ENCODE results near the gene GPC6. TPM values are rescaled to one million over a fixed set of nuclear protein-coding genes. Genes with fewer than 3 reads are reported as not detected.

GPC6 gene
- total RNA-seq, 1 donor from 2014 or later = 13.8 TPM

DNA sequence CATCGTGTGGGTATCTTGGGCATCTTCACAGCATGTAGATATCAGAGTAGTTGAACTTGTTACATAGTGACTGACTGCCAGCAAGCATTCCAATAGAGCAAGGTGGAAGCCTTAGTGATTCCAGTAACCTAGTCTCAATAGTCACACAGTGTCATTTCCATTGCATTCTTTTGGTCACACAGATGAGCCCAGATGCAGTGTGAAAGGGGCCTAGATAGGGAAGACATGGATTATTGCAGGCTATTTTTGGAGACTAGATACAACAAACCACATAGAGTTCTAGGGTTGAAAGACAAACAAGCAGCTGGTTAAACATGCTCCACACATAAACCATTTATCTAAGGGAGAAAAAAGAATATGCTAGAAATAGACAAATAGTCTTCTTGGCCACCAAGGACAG, 699.4 kb downstream of the GPC6 start:
- Histone ChIP-seq H3K4me1 (no peaks in the 10 kb centered on the region), H3K4me3 (no peak overlapping the region), H3K27me3 (no peaks in the 10 kb centered on the region), H3K36me3 (no peaks in the 10 kb centered on the region), H3K27ac (no peak overlapping the region), H3K9me3 (no peaks in the 10 kb centered on the region)
- intact Hi-C loops (cut with DNase I) = no loop called here
- no peak for DNase-seq (ENCODE audit: extremely low spot score in 2 of 2)
- TF ChIP-seq, protein P1, sequence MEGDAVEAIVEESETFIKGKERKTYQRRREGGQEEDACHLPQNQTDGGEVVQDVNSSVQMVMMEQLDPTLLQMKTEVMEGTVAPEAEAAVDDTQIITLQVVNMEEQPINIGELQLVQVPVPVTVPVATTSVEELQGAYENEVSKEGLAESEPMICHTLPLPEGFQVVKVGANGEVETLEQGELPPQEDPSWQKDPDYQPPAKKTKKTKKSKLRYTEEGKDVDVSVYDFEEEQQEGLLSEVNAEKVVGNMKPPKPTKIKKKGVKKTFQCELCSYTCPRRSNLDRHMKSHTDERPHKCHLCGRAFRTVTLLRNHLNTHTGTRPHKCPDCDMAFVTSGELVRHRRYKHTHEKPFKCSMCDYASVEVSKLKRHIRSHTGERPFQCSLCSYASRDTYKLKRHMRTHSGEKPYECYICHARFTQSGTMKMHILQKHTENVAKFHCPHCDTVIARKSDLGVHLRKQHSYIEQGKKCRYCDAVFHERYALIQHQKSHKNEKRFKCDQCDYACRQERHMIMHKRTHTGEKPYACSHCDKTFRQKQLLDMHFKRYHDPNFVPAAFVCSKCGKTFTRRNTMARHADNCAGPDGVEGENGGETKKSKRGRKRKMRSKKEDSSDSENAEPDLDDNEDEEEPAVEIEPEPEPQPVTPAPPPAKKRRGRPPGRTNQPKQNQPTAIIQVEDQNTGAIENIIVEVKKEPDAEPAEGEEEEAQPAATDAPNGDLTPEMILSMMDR (IDR thresholded peaks at IDR 0.05) = no peak
- TF ChIP-seq POLR2A (IDR thresholded peaks at IDR 0.05) (no peak), POLR2AphosphoS5 (IDR thresholded peaks at IDR 0.05; ENCODE audit: insufficient read depth in 1 of 2, low read depth in 1 of 2) (no peak)

DNA sequence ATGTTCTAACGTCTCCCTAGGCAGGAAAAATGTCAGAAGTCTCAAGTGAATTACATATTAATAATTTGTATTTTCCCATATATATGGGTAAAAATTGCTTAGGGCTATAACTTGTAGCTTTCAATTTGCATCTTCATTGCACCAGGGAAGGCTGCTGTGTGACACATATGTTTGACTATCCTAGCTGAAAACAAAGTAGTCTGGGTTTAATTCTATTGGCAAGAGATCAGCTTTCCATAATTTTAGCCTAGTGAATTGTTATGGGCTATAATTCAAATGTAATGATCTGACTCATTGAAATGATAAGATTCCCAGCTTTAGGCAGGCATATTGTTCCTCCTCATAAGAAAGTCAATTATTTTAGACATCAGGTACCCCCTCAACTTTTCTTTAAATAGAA, 699.8 kb downstream of the GPC6 start:
- no peak overlapping the region for H3K4me3 ChIP-seq
- H3K4me1 ChIP-seq = no peaks in the 10 kb centered on the region
- H3K27me3 ChIP-seq = no peaks in the 10 kb centered on the region
- intact Hi-C loops (cut with DNase I) = no loop called here
- DNase-seq (ENCODE audit: extremely low spot score in 2 of 2) = no peak
- H3K9me3 ChIP-seq = no peaks in the 10 kb centered on the region
- TF ChIP-seq, protein P1 (IDR thresholded peaks at IDR 0.05) = no peak
- TF ChIP-seq POLR2A (IDR thresholded peaks at IDR 0.05) (no peak), POLR2AphosphoS5 (IDR thresholded peaks at IDR 0.05; ENCODE audit: insufficient read depth in 1 of 2, low read depth in 1 of 2) (no peak)
- H3K27ac ChIP-seq = no peak overlapping the region
- no peaks in the 10 kb centered on the region for H3K36me3 ChIP-seq

DNA sequence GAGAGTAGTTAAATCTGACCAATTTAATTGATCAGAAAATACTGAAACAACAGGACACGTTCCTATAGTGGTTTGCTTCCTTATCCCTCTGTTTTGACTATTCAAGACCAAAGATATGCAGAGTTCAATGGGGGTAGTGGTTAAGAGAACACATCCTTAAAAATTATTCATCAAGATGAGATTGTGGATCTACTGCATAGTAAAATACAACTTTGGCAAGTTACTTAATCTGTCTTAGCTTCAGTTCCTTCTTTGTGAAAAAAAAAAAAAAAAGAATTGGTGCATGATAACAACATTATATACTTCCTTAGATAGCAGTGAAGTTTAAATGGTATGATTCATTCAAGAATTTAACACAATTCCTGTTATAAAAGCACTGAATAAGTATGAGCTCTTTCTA, 700.8 kb downstream of the GPC6 start:
- Histone ChIP-seq H3K4me1 (no peaks in the 10 kb centered on the region), H3K27me3 (no peaks in the 10 kb centered on the region), H3K4me3 (no peak overlapping the region), H3K36me3 (no peaks in the 10 kb centered on the region), H3K27ac (no peak overlapping the region), H3K9me3 (no peaks in the 10 kb centered on the region)
- intact Hi-C loops (cut with DNase I) = no loop called here
- no peak for DNase-seq (ENCODE audit: extremely low spot score in 2 of 2)
- TF ChIP-seq, protein P1 (IDR thresholded peaks at IDR 0.05) = no peak
- TF ChIP-seq POLR2A (IDR thresholded peaks at IDR 0.05) = no peak
- TF ChIP-seq POLR2AphosphoS5 (IDR thresholded peaks at IDR 0.05; ENCODE audit: insufficient read depth in 1 of 2, low read depth in 1 of 2) = no peak

DNA sequence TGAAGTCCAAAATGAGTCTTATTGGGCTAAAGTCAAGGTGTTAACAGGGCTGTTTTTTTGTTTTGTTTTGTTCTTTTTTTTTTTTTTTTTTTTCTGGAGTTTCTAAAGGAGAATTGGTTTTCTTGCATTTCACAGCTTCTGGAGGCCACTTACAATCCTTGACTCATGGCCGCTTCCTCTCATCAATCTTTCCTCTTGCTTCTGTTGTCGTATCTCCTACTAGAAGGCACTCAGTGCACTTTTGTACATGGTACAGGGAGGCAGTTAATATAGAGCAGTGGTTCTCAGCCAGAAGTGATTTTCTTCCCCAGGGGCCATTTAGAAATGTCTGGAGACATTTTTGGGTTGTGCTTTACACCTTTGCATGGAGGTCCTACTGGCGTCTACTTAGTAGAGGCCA, 706.3 kb downstream of the GPC6 start:
- DNase-seq (ENCODE audit: extremely low spot score in 2 of 2) = no peak
- Histone ChIP-seq H3K4me1 (no peaks in the 10 kb centered on the region), H3K4me3 (no peak overlapping the region), H3K36me3 (no peaks in the 10 kb centered on the region), H3K9me3 (no peaks in the 10 kb centered on the region), H3K27me3 (no peaks in the 10 kb centered on the region), H3K27ac (no peak overlapping the region)
- intact Hi-C loops (cut with DNase I) = loop anchor here (10.0 kb wide), 1 partner anchor 1642 kb away; no protein-coding TSS in a partner anchor
- TF ChIP-seq, protein P1 (IDR thresholded peaks at IDR 0.05) = no peak
- TF ChIP-seq POLR2AphosphoS5 (IDR thresholded peaks at IDR 0.05; ENCODE audit: insufficient read depth in 1 of 2, low read depth in 1 of 2) = no peak
- no peak for TF ChIP-seq POLR2A (IDR thresholded peaks at IDR 0.05)

DNA sequence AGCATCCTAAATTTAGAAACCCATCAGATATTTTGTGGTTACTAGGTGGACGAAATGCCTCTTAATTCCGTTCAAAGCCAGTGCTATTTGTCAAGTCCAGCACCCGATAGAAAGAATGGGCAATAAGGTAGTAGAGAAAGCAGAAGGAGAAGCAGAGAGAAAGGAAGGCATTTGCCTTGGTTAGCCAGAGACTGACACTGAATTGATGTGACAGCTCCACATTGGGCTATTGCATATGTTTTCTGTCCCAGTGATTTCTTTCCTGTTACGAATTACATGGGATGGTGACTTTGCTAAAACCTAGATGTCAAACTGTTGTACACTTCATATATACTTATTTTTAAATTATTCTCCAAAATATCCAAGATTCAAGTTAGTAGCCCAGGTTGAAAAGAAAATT, 710.3 kb downstream of the GPC6 start:
- H3K27ac ChIP-seq = no peak overlapping the region
- no peaks in the 10 kb centered on the region for H3K27me3 ChIP-seq
- no peaks in the 10 kb centered on the region for H3K36me3 ChIP-seq
- TF ChIP-seq, protein P1 (IDR thresholded peaks at IDR 0.05) = no peak
- TF ChIP-seq POLR2AphosphoS5 (IDR thresholded peaks at IDR 0.05; ENCODE audit: insufficient read depth in 1 of 2, low read depth in 1 of 2) (no peak), POLR2A (IDR thresholded peaks at IDR 0.05) (no peak)
- no peak overlapping the region for H3K4me3 ChIP-seq
- H3K9me3 ChIP-seq = no peaks in the 10 kb centered on the region
- no peaks in the 10 kb centered on the region for H3K4me1 ChIP-seq
- intact Hi-C loops (cut with DNase I) = loop anchor here (10.0 kb wide), 1 partner anchor 1638 kb away; no protein-coding TSS in a partner anchor
- DNase-seq (ENCODE audit: extremely low spot score in 2 of 2) = no peak

Measured in vagina (tissue), 2 donors.